ENCODE data around the gene NEMF. TPM values are rescaled to one million over a fixed set of nuclear protein-coding genes. Genes with fewer than 3 reads are reported as not detected.

The NEMF gene
- polyA plus RNA-seq, 1 donor from 2014 or later: 91.0 TPM

GRCh38 chr14:49733836-49734235 is 118.8 kb downstream of the NEMF start:
- Histone ChIP-seq H3K27ac (ENCODE audit: low read length) (no peak overlapping the region), H3K79me2 (replicated peaks; ENCODE audit: insufficient read depth, low read length) (no peaks in the 10 kb centered on the region), H3K4me2 (ENCODE audit: low read length) (no peak overlapping the region), H3K4me3 (ENCODE audit: low read length) (no peak overlapping the region), H2AFZ (ENCODE audit: low read depth, low read length) (no peak overlapping the region), H3K9ac (ENCODE audit: low read length) (no peak overlapping the region), H3K36me3 (ENCODE audit: insufficient read depth, low read length) (no peaks in the 10 kb centered on the region), H3K9me2 (ENCODE audit: insufficient read depth, low read length) (no peaks in the 10 kb centered on the region), H4K20me1 (ENCODE audit: insufficient read depth) (no peaks in the 10 kb centered on the region), H3K9me3 (ENCODE audit: low read length) (no peaks in the 10 kb centered on the region), H3K27me3 (ENCODE audit: insufficient read depth, low read depth, low read length) (no peaks in the 10 kb centered on the region), H3F3A (ENCODE audit: insufficient read depth, low read length, poor library complexity, severe bottlenecking) (no peaks in the 10 kb centered on the region)
- no peak for TF ChIP-seq RAD21 (conservative IDR thresholded peaks at IDR 0.05)
- no peak for TF ChIP-seq REST (IDR thresholded peaks at IDR 0.05; ENCODE audit: borderline replicate concordance)
- TF ChIP-seq POLR2AphosphoS5 (IDR thresholded peaks at IDR 0.05): no peak
- TF ChIP-seq CTCF (IDR thresholded peaks at IDR 0.05; ENCODE audit: poor library complexity, severe bottlenecking): no peak
- TF ChIP-seq SMC3 (conservative IDR thresholded peaks at IDR 0.05; ENCODE audit: poor library complexity): no peak
- no peak for TF ChIP-seq TAF1 (IDR thresholded peaks at IDR 0.05; ENCODE audit: low read depth)
- TF ChIP-seq EZH2 (IDR thresholded peaks at IDR 0.05; ENCODE audit: borderline replicate concordance, insufficient read depth, low read length, poor library complexity, severe bottlenecking): no peak
- TF ChIP-seq MXI1 (conservative IDR thresholded peaks at IDR 0.05; ENCODE audit: poor library complexity, severe bottlenecking): no peak
- TF ChIP-seq EP300 (conservative IDR thresholded peaks at IDR 0.05; ENCODE audit: poor library complexity, severe bottlenecking): no peak

- Histone ChIP-seq H3K9me2 (ENCODE audit: insufficient read depth, low read length) (no peaks in the 10 kb centered on the region), H3K27me3 (ENCODE audit: insufficient read depth, low read depth, low read length) (no peaks in the 10 kb centered on the region), H3K9me3 (ENCODE audit: low read length) (no peaks in the 10 kb centered on the region), H4K20me1 (ENCODE audit: insufficient read depth) (no peaks in the 10 kb centered on the region), H3K79me2 (replicated peaks; ENCODE audit: insufficient read depth, low read length) (no peaks in the 10 kb centered on the region), H3K4me3 (ENCODE audit: low read length) (no peak overlapping the region), H3K27ac (ENCODE audit: low read length) (no peak overlapping the region), H3K9ac (ENCODE audit: low read length) (no peak overlapping the region), H2AFZ (ENCODE audit: low read depth, low read length) (no peak overlapping the region), H3F3A (ENCODE audit: insufficient read depth, low read length, poor library complexity, severe bottlenecking) (no peaks in the 10 kb centered on the region), H3K36me3 (ENCODE audit: insufficient read depth, low read length) (no peaks in the 10 kb centered on the region), H3K4me2 (ENCODE audit: low read length) (no peak overlapping the region)
- TF ChIP-seq TAF1 (IDR thresholded peaks at IDR 0.05; ENCODE audit: low read depth) (no peak), MXI1 (conservative IDR thresholded peaks at IDR 0.05; ENCODE audit: poor library complexity, severe bottlenecking) (no peak), EZH2 (IDR thresholded peaks at IDR 0.05; ENCODE audit: borderline replicate concordance, insufficient read depth, low read length, poor library complexity, severe bottlenecking) (no peak), POLR2AphosphoS5 (IDR thresholded peaks at IDR 0.05) (no peak), RAD21 (conservative IDR thresholded peaks at IDR 0.05) (no peak), CTCF (IDR thresholded peaks at IDR 0.05; ENCODE audit: poor library complexity, severe bottlenecking) (no peak), EP300 (conservative IDR thresholded peaks at IDR 0.05; ENCODE audit: poor library complexity, severe bottlenecking) (no peak), REST (IDR thresholded peaks at IDR 0.05; ENCODE audit: borderline replicate concordance) (no peak), SMC3 (conservative IDR thresholded peaks at IDR 0.05; ENCODE audit: poor library complexity) (no peak)
Observed at GRCh38 chr14:49732896-49733295, 119.7 kb downstream of the NEMF start.
